ENCODE measurements around the gene COL4A3.
A peak's percentile ranks its signal among the peaks of the same experiment; 100 is the strongest.

COL4A3 gene

GRCh38 chr2:227296671-227297405 lies 132.4 kb downstream of the COL4A3 start:
- peak; percentile 98 for FAIRE-seq

- FAIRE-seq = no peak
These were observed 137.1 kb downstream of the COL4A3 start for GRCh38 chr2:227301523-227301922.

- FAIRE-seq = no peak
These were observed 144.4 kb downstream of the COL4A3 start for GRCh38 chr2:227308784-227309183.

GRCh38 chr2:227310756-227311110 lies 146.3 kb downstream of the COL4A3 start:
- no peak for FAIRE-seq

GRCh38 chr2:227311861-227312506 lies 147.6 kb downstream of the COL4A3 start:
- no peak for FAIRE-seq

GRCh38 chr2:227312579-227312978 lies 148.2 kb downstream of the COL4A3 start:
- FAIRE-seq = no peak

GRCh38 chr2:227313310-227313709 lies 148.9 kb downstream of the COL4A3 start:
- no peak for FAIRE-seq

- no peak for FAIRE-seq
These were observed 153.4 kb downstream of the COL4A3 start for GRCh38 chr2:227317834-227318233.

GRCh38 chr2:227320305-227321094 lies 156.1 kb downstream of the COL4A3 start:
- FAIRE-seq = no peak

GRCh38 chr2:227322530-227323205 lies 158.2 kb downstream of the COL4A3 start:
- FAIRE-seq = no peak

- FAIRE-seq = no peak
These were observed 159.4 kb downstream of the COL4A3 start for GRCh38 chr2:227323818-227324217.

GRCh38 chr2:227324642-227324994 lies 160.2 kb downstream of the COL4A3 start:
- FAIRE-seq = no peak

- peak; percentile 17 for FAIRE-seq
These were observed 160.8 kb downstream of the COL4A3 start, which contains the start of gene MFF for GRCh38 chr2:227324995-227325838. Gene MFF, plus strand, starts transcription at chr2:227325251. Its CDS starts 5,415 bp downstream, at chr2:227330666.

- no peak for FAIRE-seq
These were observed 161.4 kb downstream of the COL4A3 start for GRCh38 chr2:227325839-227326195.

GRCh38 chr2:227326783-227327182 lies 162.4 kb downstream of the COL4A3 start:
- FAIRE-seq = no peak

GRCh38 chr2:227335713-227336112 lies 171.3 kb downstream of the COL4A3 start:
- no peak for FAIRE-seq

GRCh38 chr2:227337442-227337841 lies 173.0 kb downstream of the COL4A3 start:
- no peak for FAIRE-seq

GRCh38 chr2:227339098-227339599 lies 174.7 kb downstream of the COL4A3 start:
- peak; percentile 78 for FAIRE-seq

GRCh38 chr2:227340106-227340505 lies 175.7 kb downstream of the COL4A3 start:
- FAIRE-seq = no peak

- no peak for FAIRE-seq
These were observed 177.1 kb downstream of the COL4A3 start for GRCh38 chr2:227341553-227341952.

GRCh38 chr2:227344231-227344630 lies 179.8 kb downstream of the COL4A3 start:
- peak; percentile 24 for FAIRE-seq

GRCh38 chr2:227347117-227347516 lies 182.7 kb downstream of the COL4A3 start:
- FAIRE-seq = peak; percentile 9
